ENCODE data around the gene POR. TPM values are rescaled to one million over a fixed set of nuclear protein-coding genes. Genes with fewer than 3 reads are reported as not detected.

The POR gene
- total and polyA plus RNA-seq, 2 of the 13 experiments (the other 11 are each of a cell fraction or from before 2014, with no cell fraction given): 145 to 266 TPM

DNA sequence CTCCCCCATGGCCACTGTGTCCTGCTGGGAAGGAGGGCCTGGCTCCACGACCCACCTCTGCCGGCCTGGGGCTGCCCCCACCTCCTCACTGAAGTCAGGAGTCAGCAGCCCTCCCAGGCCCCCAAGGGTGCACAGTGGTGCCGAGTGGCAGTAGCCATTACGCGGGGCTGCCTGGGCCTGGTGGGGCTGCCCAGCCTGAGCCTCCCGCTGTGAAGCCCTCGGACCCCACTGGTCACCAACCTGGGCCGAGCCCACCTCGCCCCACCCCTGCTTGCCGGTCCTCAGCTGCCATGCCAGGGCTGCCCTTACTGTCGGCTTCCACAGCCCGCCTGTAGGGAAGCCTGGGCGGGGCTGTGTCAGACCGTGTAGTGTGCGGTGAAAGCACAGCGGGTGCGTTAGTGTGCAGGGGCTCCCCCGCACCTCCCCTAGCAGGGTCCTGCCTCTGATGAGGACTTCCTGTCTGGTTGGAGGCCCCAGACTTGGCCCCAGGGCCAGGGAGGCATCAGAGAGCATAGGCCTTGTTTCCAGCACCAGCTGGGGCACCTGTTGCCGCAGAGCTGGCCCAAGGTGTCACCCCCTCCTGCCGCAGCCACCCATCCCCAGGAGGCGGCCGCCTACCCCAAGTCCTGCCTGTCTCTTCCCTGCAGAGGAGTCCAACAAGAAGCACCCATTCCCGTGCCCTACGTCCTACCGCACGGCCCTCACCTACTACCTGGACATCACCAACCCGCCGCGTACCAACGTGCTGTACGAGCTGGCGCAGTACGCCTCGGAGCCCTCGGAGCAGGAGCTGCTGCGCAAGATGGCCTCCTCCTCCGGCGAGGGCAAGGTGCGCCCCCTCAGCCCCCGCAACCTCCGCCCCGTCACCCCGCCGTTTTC lies 69.4 kb downstream of the POR start (continued):
- TF ChIP-seq, protein P1, sequence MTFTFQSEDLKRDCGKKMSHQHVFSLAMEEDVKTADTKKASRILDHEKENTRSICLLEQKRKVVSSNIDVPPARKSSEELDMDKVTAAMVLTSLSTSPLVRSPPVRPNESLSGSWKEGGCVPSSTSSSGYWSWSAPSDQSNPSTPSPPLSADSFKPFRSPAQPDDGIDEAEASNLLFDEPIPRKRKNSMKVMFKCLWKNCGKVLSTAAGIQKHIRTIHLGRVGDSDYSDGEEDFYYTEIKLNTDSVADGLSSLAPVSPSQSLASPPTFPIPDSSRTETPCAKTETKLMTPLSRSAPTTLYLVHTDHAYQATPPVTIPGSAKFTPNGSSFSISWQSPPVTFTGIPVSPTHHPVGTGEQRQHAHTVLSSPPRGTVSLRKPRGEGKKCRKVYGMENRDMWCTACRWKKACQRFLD (CRISPR knock-in tag; IDR thresholded peaks at IDR 0.05; ENCODE audit: borderline replicate concordance): no peak
- TF ChIP-seq TCF7 (IDR thresholded peaks at IDR 0.05; ENCODE audit: low read depth) (no peak), SIN3B (IDR thresholded peaks at IDR 0.05; ENCODE audit: low read length) (no peak), MZF1 (CRISPR knock-in tag; IDR thresholded peaks at IDR 0.05; ENCODE audit: borderline replicate concordance) (no peak), FOXC1 (CRISPR knock-in tag; IDR thresholded peaks at IDR 0.05; ENCODE audit: borderline replicate concordance) (no peak), ZFYVE20 (CRISPR knock-in tag; IDR thresholded peaks at IDR 0.05; ENCODE audit: borderline replicate concordance, low read depth) (no peak), WIZ (CRISPR knock-in tag; IDR thresholded peaks at IDR 0.05) (no peak), SIN3A (IDR thresholded peaks at IDR 0.05; ENCODE audit: borderline replicate concordance, low read depth, low read length) (no peak)
- TF ChIP-seq, protein P2, sequence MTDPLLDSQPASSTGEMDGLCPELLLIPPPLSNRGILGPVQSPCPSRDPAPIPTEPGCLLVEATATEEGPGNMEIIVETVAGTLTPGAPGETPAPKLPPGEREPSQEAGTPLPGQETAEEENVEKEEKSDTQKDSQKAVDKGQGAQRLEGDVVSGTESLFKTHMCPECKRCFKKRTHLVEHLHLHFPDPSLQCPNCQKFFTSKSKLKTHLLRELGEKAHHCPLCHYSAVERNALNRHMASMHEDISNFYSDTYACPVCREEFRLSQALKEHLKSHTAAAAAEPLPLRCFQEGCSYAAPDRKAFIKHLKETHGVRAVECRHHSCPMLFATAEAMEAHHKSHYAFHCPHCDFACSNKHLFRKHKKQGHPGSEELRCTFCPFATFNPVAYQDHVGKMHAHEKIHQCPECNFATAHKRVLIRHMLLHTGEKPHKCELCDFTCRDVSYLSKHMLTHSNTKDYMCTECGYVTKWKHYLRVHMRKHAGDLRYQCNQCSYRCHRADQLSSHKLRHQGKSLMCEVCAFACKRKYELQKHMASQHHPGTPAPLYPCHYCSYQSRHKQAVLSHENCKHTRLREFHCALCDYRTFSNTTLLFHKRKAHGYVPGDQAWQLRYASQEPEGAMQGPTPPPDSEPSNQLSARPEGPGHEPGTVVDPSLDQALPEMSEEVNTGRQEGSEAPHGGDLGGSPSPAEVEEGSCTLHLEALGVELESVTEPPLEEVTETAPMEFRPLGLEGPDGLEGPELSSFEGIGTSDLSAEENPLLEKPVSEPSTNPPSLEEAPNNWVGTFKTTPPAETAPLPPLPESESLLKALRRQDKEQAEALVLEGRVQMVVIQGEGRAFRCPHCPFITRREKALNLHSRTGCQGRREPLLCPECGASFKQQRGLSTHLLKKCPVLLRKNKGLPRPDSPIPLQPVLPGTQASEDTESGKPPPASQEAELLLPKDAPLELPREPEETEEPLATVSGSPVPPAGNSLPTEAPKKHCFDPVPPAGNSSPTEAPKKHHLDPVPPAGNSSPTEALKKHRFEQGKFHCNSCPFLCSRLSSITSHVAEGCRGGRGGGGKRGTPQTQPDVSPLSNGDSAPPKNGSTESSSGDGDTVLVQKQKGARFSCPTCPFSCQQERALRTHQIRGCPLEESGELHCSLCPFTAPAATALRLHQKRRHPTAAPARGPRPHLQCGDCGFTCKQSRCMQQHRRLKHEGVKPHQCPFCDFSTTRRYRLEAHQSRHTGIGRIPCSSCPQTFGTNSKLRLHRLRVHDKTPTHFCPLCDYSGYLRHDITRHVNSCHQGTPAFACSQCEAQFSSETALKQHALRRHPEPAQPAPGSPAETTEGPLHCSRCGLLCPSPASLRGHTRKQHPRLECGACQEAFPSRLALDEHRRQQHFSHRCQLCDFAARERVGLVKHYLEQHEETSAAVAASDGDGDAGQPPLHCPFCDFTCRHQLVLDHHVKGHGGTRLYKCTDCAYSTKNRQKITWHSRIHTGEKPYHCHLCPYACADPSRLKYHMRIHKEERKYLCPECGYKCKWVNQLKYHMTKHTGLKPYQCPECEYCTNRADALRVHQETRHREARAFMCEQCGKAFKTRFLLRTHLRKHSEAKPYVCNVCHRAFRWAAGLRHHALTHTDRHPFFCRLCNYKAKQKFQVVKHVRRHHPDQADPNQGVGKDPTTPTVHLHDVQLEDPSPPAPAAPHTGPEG (CRISPR knock-in tag; IDR thresholded peaks at IDR 0.05): no peak
- TF ChIP-seq, protein P3, sequence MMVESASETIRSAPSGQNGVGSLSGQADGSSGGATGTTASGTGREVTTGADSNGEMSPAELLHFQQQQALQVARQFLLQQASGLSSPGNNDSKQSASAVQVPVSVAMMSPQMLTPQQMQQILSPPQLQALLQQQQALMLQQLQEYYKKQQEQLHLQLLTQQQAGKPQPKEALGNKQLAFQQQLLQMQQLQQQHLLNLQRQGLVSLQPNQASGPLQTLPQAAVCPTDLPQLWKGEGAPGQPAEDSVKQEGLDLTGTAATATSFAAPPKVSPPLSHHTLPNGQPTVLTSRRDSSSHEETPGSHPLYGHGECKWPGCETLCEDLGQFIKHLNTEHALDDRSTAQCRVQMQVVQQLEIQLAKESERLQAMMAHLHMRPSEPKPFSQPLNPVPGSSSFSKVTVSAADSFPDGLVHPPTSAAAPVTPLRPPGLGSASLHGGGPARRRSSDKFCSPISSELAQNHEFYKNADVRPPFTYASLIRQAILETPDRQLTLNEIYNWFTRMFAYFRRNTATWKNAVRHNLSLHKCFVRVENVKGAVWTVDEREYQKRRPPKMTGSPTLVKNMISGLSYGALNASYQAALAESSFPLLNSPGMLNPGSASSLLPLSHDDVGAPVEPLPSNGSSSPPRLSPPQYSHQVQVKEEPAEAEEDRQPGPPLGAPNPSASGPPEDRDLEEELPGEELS (CRISPR knock-in tag; IDR thresholded peaks at IDR 0.05): no peak
- TF ChIP-seq, protein P4, sequence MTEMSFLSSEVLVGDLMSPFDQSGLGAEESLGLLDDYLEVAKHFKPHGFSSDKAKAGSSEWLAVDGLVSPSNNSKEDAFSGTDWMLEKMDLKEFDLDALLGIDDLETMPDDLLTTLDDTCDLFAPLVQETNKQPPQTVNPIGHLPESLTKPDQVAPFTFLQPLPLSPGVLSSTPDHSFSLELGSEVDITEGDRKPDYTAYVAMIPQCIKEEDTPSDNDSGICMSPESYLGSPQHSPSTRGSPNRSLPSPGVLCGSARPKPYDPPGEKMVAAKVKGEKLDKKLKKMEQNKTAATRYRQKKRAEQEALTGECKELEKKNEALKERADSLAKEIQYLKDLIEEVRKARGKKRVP (CRISPR knock-in tag; IDR thresholded peaks at IDR 0.05): no peak
- TF ChIP-seq, protein P5, sequence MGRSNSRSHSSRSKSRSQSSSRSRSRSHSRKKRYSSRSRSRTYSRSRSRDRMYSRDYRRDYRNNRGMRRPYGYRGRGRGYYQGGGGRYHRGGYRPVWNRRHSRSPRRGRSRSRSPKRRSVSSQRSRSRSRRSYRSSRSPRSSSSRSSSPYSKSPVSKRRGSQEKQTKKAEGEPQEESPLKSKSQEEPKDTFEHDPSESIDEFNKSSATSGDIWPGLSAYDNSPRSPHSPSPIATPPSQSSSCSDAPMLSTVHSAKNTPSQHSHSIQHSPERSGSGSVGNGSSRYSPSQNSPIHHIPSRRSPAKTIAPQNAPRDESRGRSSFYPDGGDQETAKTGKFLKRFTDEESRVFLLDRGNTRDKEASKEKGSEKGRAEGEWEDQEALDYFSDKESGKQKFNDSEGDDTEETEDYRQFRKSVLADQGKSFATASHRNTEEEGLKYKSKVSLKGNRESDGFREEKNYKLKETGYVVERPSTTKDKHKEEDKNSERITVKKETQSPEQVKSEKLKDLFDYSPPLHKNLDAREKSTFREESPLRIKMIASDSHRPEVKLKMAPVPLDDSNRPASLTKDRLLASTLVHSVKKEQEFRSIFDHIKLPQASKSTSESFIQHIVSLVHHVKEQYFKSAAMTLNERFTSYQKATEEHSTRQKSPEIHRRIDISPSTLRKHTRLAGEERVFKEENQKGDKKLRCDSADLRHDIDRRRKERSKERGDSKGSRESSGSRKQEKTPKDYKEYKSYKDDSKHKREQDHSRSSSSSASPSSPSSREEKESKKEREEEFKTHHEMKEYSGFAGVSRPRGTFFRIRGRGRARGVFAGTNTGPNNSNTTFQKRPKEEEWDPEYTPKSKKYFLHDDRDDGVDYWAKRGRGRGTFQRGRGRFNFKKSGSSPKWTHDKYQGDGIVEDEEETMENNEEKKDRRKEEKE (IDR thresholded peaks at IDR 0.05): no peak
- TF ChIP-seq, protein P6, sequence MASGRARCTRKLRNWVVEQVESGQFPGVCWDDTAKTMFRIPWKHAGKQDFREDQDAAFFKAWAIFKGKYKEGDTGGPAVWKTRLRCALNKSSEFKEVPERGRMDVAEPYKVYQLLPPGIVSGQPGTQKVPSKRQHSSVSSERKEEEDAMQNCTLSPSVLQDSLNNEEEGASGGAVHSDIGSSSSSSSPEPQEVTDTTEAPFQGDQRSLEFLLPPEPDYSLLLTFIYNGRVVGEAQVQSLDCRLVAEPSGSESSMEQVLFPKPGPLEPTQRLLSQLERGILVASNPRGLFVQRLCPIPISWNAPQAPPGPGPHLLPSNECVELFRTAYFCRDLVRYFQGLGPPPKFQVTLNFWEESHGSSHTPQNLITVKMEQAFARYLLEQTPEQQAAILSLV (CRISPR knock-in tag; IDR thresholded peaks at IDR 0.05; ENCODE audit: borderline replicate concordance): no peak
